ENCODE measurements around the gene TRPM4. TPM values are rescaled to one million over a fixed set of nuclear protein-coding genes. Genes with fewer than 3 reads are reported as not detected.

The TRPM4 gene
- total RNA-seq, 4 donors from 2014 or later = 6.5 to 25.8 (median 11.8) TPM

DNA sequence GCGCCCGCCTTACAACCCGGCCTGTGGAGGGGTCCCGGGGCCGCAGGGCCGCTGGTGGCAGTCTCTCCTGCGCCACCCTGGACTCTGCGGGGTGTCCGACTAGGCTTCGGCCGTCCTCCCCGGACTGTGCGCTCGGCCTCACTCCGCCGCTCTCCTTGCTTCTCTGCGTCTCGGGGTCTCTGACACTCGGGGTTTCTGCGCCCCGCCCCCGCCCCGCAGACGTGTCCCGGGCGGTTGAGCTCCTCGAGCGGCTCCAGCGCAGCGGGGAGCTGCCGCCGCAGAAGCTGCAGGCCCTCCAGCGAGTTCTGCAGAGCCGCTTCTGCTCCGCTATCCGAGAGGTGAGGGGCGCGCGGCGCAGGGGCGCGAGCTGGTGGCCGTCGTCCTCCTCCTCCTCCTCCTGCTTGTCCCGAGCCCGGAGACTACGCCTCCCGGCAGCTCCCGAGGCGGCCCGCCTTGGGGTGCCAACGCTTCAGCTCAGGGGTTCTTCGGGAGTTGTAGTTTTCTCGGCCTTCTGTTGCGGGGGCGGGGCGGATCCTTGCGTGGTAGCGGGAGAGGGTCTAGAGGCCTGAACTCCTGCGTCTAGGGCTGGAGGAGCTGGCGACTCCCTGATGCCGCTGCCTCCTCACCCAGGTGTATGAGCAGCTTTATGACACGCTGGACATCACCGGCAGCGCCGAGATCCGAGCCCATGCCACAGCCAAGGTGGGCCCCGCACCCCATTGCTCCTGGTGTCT, 42.8 kb upstream of the TRPM4 start:
- TF ChIP-seq, protein P1, sequence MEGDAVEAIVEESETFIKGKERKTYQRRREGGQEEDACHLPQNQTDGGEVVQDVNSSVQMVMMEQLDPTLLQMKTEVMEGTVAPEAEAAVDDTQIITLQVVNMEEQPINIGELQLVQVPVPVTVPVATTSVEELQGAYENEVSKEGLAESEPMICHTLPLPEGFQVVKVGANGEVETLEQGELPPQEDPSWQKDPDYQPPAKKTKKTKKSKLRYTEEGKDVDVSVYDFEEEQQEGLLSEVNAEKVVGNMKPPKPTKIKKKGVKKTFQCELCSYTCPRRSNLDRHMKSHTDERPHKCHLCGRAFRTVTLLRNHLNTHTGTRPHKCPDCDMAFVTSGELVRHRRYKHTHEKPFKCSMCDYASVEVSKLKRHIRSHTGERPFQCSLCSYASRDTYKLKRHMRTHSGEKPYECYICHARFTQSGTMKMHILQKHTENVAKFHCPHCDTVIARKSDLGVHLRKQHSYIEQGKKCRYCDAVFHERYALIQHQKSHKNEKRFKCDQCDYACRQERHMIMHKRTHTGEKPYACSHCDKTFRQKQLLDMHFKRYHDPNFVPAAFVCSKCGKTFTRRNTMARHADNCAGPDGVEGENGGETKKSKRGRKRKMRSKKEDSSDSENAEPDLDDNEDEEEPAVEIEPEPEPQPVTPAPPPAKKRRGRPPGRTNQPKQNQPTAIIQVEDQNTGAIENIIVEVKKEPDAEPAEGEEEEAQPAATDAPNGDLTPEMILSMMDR (IDR thresholded peaks at IDR 0.05; ENCODE audit: low read depth) = no peak

- TF ChIP-seq, protein P1 (IDR thresholded peaks at IDR 0.05; ENCODE audit: low read depth) = no peak
These were observed 41.0 kb upstream of the TRPM4 start for GRCh38 chr19:49116544-49116943.

GRCh38 chr19:49117677-49118564, 39.7 kb upstream of the TRPM4 start:
- TF ChIP-seq, protein P1 (IDR thresholded peaks at IDR 0.05; ENCODE audit: low read depth) = no peak

- TF ChIP-seq, protein P1 (IDR thresholded peaks at IDR 0.05; ENCODE audit: low read depth) = no peak
These were observed 38.8 kb upstream of the TRPM4 start, which contains the start of gene C19orf73 for GRCh38 chr19:49118565-49119410. Gene C19orf73, minus strand, starts transcription at chr19:49119143. Its CDS starts 121 bp downstream, at chr19:49119022.

GRCh38 chr19:49119411-49120324, 37.9 kb upstream of the TRPM4 start, which contains the start of gene PPFIA3:
Gene PPFIA3, plus strand, starts transcription at chr19:49119544. Its CDS starts 8,330 bp downstream, at chr19:49127874.
- TF ChIP-seq, protein P1 (IDR thresholded peaks at IDR 0.05; ENCODE audit: low read depth) = no peak

GRCh38 chr19:49120325-49120683, 37.3 kb upstream of the TRPM4 start:
- TF ChIP-seq, protein P1 (IDR thresholded peaks at IDR 0.05; ENCODE audit: low read depth) = no peak

All from subcutaneous adipose tissue (tissue), 4 donors.